Middle frontal gyrus (tissue), 1 donor: Measurements from ENCODE around the gene UMOD.

ENCODE experiments used
- DNase-seq: peaks from one replicate; pipeline ENCODE4 v3.0.0-alpha.2; 2015; ENCODE audit warnings: low spot score; ENCODE audit errors: extremely low spot score

Gene UMOD

GRCh38 chr16:20302389-20302788 is 50.1 kb downstream of the UMOD start:
- no peak for DNase-seq

GRCh38 chr16:20301840-20302239 is 50.7 kb downstream of the UMOD start:
- no peak for DNase-seq

GRCh38 chr16:20300312-20301097 is 52.0 kb downstream of the UMOD start:
- peak; percentile 13 for DNase-seq

- DNase-seq: no peak
Measured at GRCh38 chr16:20298452-20298851, 54.1 kb downstream of the UMOD start.

GRCh38 chr16:20291208-20292206 is 61.0 kb downstream of the UMOD start:
- no peak for DNase-seq

- DNase-seq: no peak
Measured at GRCh38 chr16:20289571-20289970, 62.9 kb downstream of the UMOD start.

- DNase-seq: no peak
Measured at GRCh38 chr16:20285993-20286499, 66.5 kb downstream of the UMOD start.
